Neural cell (in vitro differentiated cells): Measurements from ENCODE around the gene RPS8.

Experiments
- EP300 ChIP-seq: fragments of 450-650 bp; conservative IDR thresholded peaks from 2 replicates; pipeline ENCODE4 v1.6.1; 2014; ENCODE audit warnings: antibody characterized with exemption, mild to moderate bottlenecking, moderate library complexity; ENCODE audit not compliant: poor library complexity, severe bottlenecking
- TF ChIP-seq, protein P1 (sequence below): fragments of 450-650 bp; IDR thresholded peaks from 2 replicates; pipeline ENCODE4 v1.5.1; 2014; ENCODE audit warnings: antibody characterized with exemption, mild to moderate bottlenecking, moderate library complexity; ENCODE audit not compliant: poor library complexity, severe bottlenecking

DNA sequence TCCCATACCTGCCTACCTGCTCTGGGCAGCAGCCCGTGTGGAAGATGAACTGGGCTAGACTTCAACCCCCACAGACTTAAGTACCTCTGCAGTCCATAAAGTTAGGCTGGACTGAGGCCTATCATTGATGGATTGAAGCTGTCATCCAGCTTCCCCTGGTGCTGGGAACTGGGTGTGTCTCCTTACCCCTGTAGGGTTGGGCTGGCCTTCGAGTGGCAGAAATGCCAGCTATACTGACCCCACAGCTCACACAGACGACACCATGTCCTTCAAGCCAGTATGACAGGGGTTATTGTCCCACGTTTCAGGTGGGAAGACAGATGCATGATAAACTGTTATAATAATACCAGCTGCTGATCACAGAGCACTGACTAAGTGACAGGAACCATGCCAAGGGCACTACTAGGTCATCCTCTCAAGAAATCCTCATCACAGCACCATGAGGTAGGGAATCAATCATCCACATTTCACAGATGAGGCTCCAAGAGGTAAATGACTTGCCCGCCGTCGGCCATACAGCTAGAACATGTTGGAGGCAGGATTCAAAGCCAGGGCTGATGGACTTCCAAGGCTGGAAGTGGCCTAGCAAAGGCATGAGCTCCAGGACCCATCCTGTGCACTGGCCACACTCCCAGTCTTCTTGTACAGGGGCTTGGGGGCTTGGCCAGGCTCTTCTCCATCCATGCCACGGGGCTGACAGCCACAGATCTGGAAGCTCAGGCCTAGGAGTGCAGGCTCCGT is 12.9 kb downstream of the RPS8 start, which contains the start of gene BEST4:
- no peak for TF ChIP-seq EP300
- TF ChIP-seq, protein P1, sequence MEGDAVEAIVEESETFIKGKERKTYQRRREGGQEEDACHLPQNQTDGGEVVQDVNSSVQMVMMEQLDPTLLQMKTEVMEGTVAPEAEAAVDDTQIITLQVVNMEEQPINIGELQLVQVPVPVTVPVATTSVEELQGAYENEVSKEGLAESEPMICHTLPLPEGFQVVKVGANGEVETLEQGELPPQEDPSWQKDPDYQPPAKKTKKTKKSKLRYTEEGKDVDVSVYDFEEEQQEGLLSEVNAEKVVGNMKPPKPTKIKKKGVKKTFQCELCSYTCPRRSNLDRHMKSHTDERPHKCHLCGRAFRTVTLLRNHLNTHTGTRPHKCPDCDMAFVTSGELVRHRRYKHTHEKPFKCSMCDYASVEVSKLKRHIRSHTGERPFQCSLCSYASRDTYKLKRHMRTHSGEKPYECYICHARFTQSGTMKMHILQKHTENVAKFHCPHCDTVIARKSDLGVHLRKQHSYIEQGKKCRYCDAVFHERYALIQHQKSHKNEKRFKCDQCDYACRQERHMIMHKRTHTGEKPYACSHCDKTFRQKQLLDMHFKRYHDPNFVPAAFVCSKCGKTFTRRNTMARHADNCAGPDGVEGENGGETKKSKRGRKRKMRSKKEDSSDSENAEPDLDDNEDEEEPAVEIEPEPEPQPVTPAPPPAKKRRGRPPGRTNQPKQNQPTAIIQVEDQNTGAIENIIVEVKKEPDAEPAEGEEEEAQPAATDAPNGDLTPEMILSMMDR: no peak
